Measurements from ENCODE around the gene F2.

Gene F2

DNA sequence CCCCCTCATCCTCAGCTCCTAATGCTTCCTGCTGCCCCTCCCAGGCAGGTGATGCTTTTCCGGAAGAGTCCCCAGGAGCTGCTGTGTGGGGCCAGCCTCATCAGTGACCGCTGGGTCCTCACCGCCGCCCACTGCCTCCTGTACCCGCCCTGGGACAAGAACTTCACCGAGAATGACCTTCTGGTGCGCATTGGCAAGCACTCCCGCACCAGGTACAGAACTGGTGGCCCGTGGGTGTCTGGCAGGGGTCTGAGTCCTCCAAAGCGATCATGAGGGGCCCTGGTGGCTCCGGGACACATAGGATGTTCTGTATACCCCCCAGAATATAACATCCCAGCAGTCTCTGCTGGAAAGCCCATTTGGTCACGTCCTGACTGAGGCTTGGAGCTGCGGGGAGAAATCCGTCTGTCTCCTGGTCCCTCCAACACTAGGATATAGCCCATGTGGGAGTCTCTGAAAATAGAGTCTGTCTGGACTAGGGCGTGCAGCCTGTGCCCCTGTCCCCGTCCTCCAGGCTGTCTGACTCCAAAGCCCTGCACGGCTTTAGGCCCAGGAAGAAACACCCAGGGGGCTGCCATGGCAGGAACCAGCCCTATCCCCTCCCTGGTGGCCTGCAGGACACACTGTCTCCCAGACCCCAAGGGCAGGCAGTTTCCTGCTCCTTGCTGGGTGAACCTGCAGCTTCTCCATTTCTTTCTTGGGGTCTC is 9.1 kb downstream of the F2 start:
- no peaks in the 10 kb centered on the region for H3K36me3 ChIP-seq
- H3K27me3 ChIP-seq = no peaks in the 10 kb centered on the region
- H3K9me3 ChIP-seq (replicated peaks in 1 of 11) = no peaks in the 10 kb centered on the region
- H3K27ac ChIP-seq = no peak overlapping the region
- H3K9ac ChIP-seq = no peak overlapping the region
- H3K4me2 ChIP-seq = no peak overlapping the region
- no peaks in the 10 kb centered on the region for H4K20me1 ChIP-seq
- H3K4me1 ChIP-seq = peaks cover 0 to 16% (median 13%) of the 10 kb centered on the region in 10 experiments; a peak in 13 of 20 replicates
- no peak overlapping the region for H3K4me3 ChIP-seq
- no peak for TF ChIP-seq Cebpa-rat (IDR thresholded peaks at IDR 0.05)

DNA sequence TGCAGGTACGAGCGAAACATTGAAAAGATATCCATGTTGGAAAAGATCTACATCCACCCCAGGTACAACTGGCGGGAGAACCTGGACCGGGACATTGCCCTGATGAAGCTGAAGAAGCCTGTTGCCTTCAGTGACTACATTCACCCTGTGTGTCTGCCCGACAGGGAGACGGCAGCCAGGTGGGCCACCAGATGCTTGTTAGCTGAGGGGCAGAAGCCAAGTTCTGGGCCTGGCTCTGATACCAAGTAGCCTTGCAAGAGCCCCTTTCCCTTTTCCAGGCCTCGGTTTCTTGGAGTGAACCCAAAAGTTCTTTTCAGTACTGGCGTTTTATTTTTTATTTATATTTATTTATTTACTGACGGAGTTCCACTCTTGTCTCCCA is 9.6 kb downstream of the F2 start:
- no peak for TF ChIP-seq Cebpa-rat (IDR thresholded peaks at IDR 0.05)
- Histone ChIP-seq H3K36me3 (no peaks in the 10 kb centered on the region), H3K4me1 (peaks cover 0 to 11% (median 8%) of the 10 kb centered on the region in 10 experiments; a peak in 13 of 20 replicates), H3K9me3 (replicated peaks in 1 of 11) (no peaks in the 10 kb centered on the region), H3K4me2 (no peak overlapping the region), H3K27ac (no peak overlapping the region), H3K4me3 (no peak overlapping the region), H4K20me1 (no peaks in the 10 kb centered on the region), H3K9ac (no peak overlapping the region), H3K27me3 (no peaks in the 10 kb centered on the region)

DNA sequence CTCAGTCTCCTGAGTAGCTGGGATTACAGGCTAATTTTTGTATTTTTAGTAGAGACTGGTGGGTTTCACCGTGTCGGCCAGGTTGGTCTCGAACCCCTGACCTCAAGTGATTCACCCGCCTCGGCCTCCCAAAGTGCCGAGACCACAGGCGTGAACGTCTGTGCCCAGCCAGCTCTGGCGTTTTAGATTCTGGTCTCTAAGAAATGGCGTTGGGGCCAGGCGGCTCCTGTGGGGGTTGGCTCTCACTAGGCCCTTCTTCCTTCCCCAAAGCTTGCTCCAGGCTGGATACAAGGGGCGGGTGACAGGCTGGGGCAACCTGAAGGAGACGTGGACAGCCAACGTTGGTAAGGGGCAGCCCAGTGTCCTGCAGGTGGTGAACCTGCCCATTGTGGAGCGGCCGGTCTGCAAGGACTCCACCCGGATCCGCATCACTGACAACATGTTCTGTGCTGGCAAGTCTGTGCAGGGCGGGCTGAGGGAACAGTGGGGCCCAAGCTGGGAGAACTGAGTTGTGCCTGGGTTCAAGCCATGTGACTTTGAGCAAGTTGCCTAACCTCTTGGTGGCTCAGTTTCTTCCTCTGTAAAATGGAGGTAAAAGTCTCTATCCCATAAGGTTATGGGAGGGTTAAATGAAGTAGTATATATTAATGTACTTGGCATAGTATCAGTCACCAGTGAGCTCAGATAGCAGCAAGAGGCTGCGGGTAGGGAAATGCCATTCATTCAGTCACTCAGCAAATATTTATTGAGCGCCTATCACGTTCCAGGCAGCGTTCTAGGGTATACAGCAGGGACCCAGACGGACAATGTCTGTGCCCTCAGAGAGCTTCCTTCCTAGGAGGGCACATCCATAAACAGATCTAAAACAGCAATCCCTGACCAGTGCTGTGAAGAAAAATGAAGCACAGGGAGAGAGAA is 10.4 kb downstream of the F2 start:
- no peak overlapping the region for H3K9ac ChIP-seq
- no peak overlapping the region for H3K4me2 ChIP-seq
- H3K36me3 ChIP-seq = no peaks in the 10 kb centered on the region
- H3K27ac ChIP-seq = no peak overlapping the region
- H3K4me3 ChIP-seq = no peak overlapping the region
- H3K27me3 ChIP-seq = no peaks in the 10 kb centered on the region
- no peak for TF ChIP-seq Cebpa-rat (IDR thresholded peaks at IDR 0.05)
- peaks cover 0 to 4% (median 1%) of the 10 kb centered on the region in 10 experiments; a peak in 11 of 20 replicates for H3K4me1 ChIP-seq
- H4K20me1 ChIP-seq = no peaks in the 10 kb centered on the region
- no peaks in the 10 kb centered on the region for H3K9me3 ChIP-seq (replicated peaks in 1 of 11)

- no peak overlapping the region for H3K27ac ChIP-seq
- no peaks in the 10 kb centered on the region for H3K36me3 ChIP-seq
- no peaks in the 10 kb centered on the region for H3K27me3 ChIP-seq
These were observed 12.5 kb downstream of the F2 start for GRCh38 chr11:46731545-46731944.

DNA sequence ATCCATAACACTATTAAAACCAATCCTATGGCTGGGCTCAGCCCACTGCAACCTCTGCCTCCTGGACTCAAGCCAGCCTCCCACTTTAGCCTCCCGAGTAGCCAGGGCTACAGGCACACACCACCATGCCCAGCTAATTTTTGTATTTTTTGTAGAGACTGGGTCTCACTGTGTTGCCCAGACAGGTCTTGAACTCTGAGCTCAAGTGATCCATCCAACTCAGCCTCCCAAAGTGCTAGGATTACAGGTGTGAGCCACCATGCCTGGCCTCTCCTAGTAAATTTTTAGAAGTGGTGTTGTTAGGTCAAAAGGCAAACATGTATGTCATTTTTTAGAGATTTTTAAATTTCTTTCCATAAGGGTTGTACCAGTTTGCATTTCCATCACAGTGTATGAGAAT is 14.2 kb downstream of the F2 start:
- Histone ChIP-seq H3K4me1 (no peaks in the 10 kb centered on the region), H4K20me1 (no peaks in the 10 kb centered on the region), H3K9ac (no peak overlapping the region), H3K36me3 (0 out of 22 replicates have a peak, but pooled peaks cover 0 to under 1% (median 0%) of the 10 kb centered on the region in 11 experiments), H3K4me3 (no peak overlapping the region), H3K9me3 (replicated peaks in 1 of 11) (no peaks in the 10 kb centered on the region), H3K27ac (no peak overlapping the region), H3K27me3 (no peaks in the 10 kb centered on the region), H3K4me2 (no peak overlapping the region)
- no peak for TF ChIP-seq Cebpa-rat (IDR thresholded peaks at IDR 0.05)

More at GRCh38 chr11:46731545-46731944, 12.5 kb downstream of the F2 start:
- no peak overlapping the region for H3K4me3 ChIP-seq
- no peaks in the 10 kb centered on the region for H3K9me3 ChIP-seq (replicated peaks in 1 of 11)
- no peak overlapping the region for H3K9ac ChIP-seq
- TF ChIP-seq Cebpa-rat (IDR thresholded peaks at IDR 0.05) = no peak
- no peaks in the 10 kb centered on the region for H3K4me1 ChIP-seq
- H4K20me1 ChIP-seq = no peaks in the 10 kb centered on the region
- no peak overlapping the region for H3K4me2 ChIP-seq

GRCh38 chr11:46736146-46736545 is 17.1 kb downstream of the F2 start:
- Histone ChIP-seq H3K4me1 (no peaks in the 10 kb centered on the region), H3K4me3 (no peak overlapping the region), H3K9me3 (replicated peaks in 1 of 11) (no peaks in the 10 kb centered on the region), H4K20me1 (no peaks in the 10 kb centered on the region), H3K9ac (no peak overlapping the region), H3K4me2 (no peak overlapping the region), H3K36me3 (peaks cover 2 to 30% (median 21%) of the 10 kb centered on the region in 11 experiments), H3K27me3 (no peaks in the 10 kb centered on the region), H3K27ac (no peak overlapping the region)
- no peak for TF ChIP-seq Cebpa-rat (IDR thresholded peaks at IDR 0.05)

- Histone ChIP-seq H3K4me2 (no peak overlapping the region), H3K36me3 (peaks cover 7 to 34% (median 26%) of the 10 kb centered on the region in 11 experiments), H3K4me1 (no peaks in the 10 kb centered on the region), H3K27me3 (no peaks in the 10 kb centered on the region), H3K27ac (no peak overlapping the region), H3K4me3 (no peak overlapping the region), H3K9ac (no peak overlapping the region), H3K9me3 (replicated peaks in 1 of 11) (no peaks in the 10 kb centered on the region), H4K20me1 (no peaks in the 10 kb centered on the region)
- no peak for TF ChIP-seq Cebpa-rat (IDR thresholded peaks at IDR 0.05)
These were observed 17.6 kb downstream of the F2 start for GRCh38 chr11:46736615-46737014.

- Histone ChIP-seq H3K36me3 (peaks cover 18 to 45% (median 37%) of the 10 kb centered on the region in 11 experiments), H3K9me3 (replicated peaks in 1 of 11) (no peaks in the 10 kb centered on the region), H3K4me1 (no peaks in the 10 kb centered on the region), H3K4me3 (no peak overlapping the region), H3K4me2 (no peak overlapping the region), H3K27me3 (no peaks in the 10 kb centered on the region), H3K9ac (no peak overlapping the region), H4K20me1 (no peaks in the 10 kb centered on the region), H3K27ac (no peak overlapping the region)
- no peak for TF ChIP-seq Cebpa-rat (IDR thresholded peaks at IDR 0.05)
These were observed 18.7 kb downstream of the F2 start for GRCh38 chr11:46737699-46738098.

GRCh38 chr11:46738887-46739286 is 19.9 kb downstream of the F2 start:
- no peak overlapping the region for H3K9ac ChIP-seq
- no peaks in the 10 kb centered on the region for H4K20me1 ChIP-seq
- H3K36me3 ChIP-seq = peaks cover 30 to 57% (median 48%) of the 10 kb centered on the region in 11 experiments
- no peaks in the 10 kb centered on the region for H3K27me3 ChIP-seq
- H3K9me3 ChIP-seq (replicated peaks in 1 of 11) = no peaks in the 10 kb centered on the region
- H3K4me1 ChIP-seq = no peaks in the 10 kb centered on the region
- TF ChIP-seq Cebpa-rat (IDR thresholded peaks at IDR 0.05) = no peak
- no peak overlapping the region for H3K4me2 ChIP-seq
- no peak overlapping the region for H3K4me3 ChIP-seq
- no peak overlapping the region for H3K27ac ChIP-seq

Data from BLaER1 treated with 17β-estradiol and CSF1 and Interleukin-3, amounts not matched to agents 10 nM and 100 nM (cell line).